ENCODE data around the gene GYPB.
"Not testable (repeated sequence)": the region's sequence is repeated elsewhere in the genome, so short reads cannot be mapped to it uniquely, and the experiment has no call there.

Gene GYPB

GRCh38 chr4:144008602-144009001 lies 10.6 kb downstream of the GYPB start:
- DNase-seq: not testable (repeated sequence)

- not testable (repeated sequence) for DNase-seq
Measured at GRCh38 chr4:144007960-144008359, 11.2 kb downstream of the GYPB start.

DNA sequence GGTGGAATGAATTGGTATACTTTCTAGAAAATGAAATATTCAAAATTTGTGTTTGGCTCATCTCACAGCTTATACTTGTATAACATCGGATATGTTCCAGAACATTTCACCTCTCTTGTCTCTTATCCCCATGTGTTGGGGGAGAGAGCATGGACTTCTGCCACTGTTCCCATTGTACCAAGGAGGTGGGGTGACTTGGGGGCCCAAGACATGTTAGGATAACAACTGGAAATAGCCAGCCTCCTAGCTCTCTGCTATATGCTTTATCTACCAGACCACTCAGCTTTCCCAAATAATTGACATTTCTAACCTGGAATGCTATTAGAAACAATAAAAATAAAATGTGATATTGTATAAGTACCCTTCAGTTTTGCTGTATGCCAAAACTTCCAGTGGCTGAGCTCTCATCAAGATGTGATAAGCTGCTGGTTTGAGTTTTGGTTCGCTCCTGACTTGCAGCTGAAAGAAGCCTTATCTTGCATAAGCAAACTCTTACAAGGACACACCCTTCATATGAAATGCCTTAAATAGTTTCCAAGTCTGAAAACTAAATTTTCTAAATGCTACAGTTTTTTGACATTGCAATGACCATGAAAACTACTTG lies 12.9 kb downstream of the GYPB start:
- DNase-seq: not testable (repeated sequence)

DNA sequence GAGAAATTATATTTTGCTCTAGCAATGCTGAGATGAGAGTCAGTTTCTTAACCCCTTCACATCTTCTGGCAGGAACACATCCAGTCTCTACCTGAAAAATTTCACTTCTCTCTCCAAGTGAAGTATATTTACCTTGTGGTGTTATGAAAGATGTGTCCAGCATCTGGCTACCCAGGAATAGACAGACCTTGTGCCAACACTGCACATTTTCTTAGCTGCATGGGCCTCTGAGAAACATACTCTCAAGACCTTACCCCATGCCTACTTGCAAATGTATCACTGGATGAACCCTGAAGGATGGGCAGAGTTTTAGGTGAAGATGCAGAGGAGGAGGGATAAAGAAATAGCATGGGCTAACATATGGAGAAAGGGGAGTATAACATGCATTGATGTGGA lies 13.6 kb downstream of the GYPB start:
- DNase-seq: not testable (repeated sequence)

DNA sequence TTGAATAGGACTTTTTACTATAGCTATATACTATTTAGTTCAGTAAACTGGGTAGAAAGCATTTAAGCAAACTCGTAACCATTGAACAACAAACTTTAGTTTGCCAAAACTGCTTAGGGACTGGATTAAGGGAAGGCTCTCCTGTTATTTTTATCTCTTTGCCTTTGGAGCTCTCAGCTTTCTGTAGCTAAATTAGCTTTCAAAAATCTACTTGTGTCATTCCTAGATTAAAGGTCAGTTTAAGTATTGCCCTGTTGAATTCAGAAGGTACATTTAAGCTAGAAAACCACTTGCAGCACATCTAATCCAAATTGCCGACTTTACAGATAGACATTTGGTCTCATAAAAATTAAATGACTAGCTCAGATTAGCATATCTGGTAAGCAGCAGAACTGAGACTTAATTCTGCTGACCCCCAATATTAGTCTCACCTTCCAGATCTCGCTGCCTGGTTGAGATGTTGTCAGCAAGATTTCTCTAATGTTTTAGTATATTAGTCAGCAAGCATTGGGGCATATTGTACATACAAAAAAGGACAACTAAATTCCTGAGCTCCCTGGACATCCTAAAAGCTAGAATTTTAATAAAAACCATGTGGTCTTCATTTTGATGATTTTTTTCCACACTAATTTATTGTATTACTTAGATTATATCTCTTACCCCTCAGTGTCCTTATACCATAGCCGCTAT lies 14.2 kb downstream of the GYPB start:
- DNase-seq: not testable (repeated sequence)

- not testable (repeated sequence) for DNase-seq
Measured at GRCh38 chr4:144003890-144004265, 15.3 kb downstream of the GYPB start.

DNA sequence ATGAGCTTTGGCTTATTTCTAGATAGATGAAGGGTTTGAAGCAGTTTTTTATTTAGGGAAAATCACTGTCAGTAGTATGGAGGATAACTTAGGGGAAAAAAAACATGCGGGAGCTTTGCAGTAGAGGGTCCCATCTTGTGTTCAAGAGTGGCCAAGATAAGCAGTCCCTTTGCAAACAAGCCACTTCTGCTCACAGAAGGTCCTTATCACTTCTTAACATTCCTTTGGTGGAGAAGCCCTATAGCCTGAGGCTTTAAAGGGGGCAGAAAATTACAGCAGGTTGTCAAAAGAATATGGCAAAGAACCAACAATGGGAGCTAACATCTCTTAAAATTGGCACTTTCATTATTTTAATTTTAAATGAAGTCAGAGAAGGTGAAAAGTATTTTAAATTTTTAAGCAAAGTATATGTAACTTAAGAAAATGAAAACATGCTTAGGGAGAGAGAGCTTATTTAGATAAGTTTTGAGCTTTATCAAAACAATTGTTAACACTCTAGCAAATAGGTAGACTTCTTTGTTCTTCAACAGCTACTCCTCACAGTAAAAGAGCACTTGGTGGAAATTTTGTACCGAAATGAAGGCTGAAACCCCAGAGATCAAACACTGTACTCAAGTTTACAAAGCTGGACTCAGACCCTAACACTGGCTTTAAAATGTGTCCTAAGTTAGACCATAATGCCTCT lies 15.8 kb downstream of the GYPB start:
- DNase-seq: not testable (repeated sequence)

GRCh38 chr4:144000331-144000995 lies 18.7 kb downstream of the GYPB start:
- not testable (repeated sequence) for DNase-seq

DNA sequence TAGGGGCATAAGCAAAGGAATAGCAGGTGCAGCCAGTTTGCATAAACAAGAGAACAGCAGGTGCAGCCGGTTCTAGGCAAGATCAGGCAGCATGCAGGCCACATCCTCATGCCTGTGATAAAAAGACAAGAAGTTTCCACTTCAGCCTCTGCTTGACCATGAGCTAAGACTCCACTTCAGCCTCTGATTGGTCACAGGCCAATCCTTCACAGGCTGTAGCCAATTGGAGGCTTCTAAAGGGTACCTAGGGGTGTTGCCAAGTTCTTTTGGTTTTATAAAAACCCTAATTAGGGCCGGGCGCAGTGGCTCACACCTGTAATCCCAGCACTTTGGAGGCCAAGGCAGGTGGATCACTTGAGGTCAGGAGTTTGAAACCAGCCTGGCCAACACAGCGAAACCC lies 23.0 kb downstream of the GYPB start:
- DNase-seq: not testable (repeated sequence)

DNA sequence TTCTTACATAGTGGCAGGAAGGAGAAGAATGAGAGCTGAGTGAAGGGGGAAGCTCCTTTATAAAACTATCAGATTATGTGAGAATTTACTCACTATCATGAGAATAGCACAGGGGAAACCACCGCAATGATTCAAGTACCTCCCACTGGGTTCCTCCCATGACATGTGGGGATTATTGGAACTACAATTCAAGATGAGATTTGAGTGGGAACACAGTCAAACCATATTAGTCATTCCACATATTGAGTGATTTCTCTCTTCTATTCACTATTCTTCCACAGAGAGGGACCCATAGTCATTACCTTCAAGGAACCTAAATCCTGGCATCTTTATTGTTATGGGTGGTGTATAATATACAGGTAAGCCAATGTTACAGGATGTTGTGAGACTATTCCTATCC lies 27.4 kb downstream of the GYPB start:
- DNase-seq: not testable (repeated sequence)

DNA sequence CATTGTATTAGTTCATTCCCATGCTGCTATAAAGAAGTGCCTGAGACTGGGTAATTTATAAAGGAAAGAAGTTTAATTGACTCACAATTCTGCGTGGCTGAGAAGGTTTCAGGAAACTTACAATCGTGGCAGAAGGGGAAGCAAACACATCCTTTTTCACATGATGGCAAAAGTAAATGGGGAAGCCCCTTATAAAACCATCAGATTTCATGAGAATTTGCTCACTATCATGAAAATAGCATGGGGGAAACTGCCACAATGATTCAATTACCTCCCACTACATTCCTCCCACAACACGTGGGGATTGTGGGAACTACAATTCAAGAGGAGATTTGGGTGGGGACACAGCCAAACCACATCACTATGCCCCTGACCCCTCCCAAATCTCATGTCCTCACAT lies 28.5 kb downstream of the GYPB start:
- not testable (repeated sequence) for DNase-seq

GRCh38 chr4:143986180-143986579 lies 33.0 kb downstream of the GYPB start:
- no peak for DNase-seq

DNA sequence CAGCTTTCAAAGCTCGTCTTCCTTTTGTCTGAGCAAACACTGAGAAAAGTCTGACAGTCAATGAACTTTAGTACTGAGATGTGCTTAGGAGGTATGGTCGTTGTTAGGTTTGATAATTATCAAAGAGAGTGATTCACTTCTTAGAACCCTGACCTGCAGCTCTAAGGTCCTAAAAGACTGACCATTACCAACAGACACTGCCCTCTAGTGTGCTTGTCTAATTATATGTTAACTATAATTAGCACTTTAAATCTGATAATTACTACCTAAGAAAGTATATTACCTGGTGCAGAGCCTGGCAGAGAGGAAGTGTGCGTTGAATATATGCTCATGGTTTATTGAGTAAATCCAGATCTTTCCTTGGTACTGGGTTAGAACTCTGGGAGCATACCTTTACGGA lies 38.4 kb downstream of the GYPB start:
- DNase-seq: not testable (repeated sequence)

DNA sequence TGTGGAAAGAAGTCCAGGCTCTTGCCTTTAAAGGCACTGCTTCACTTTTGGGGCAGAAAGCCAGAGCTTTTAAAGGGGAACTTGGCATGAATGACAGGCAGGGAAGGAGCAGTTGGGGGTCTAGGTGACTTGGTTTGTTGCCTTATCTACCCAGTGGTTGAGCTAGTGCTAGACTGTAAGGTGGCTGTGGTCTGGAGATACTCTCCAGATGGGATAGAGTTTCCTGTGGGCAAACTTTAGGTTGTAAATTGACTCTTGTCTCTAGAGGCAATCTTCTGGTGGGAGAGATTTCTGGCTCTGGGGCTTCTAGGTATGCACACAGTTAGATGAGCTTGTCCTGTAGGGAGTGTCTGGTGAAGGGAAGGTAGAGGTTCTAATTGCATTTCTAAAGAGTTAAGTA lies 43.7 kb downstream of the GYPB start:
- not testable (repeated sequence) for DNase-seq

GRCh38 chr4:143974021-143974420 lies 45.2 kb downstream of the GYPB start:
- DNase-seq: not testable (repeated sequence)

- DNase-seq: no peak
Measured at GRCh38 chr4:143961075-143961474, 58.1 kb downstream of the GYPB start.

DNA sequence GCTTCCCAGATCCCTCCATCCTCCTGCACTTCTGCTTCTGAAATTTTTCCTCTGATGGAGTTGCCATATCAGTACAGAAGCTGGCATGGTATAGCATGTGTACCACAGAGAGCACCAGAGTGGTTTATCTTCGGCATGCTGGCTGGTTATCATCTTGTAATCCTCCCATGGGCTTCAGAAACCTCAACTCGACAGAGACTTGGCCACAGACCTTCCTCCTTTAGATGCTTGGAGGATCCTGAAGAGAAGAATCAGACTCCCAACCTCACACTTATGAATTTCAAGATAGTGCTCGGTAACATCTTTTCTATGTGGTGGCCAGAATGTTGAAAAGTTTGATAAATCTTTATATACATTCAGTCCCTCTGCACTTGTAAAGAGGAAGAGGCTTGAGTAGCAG lies 63.9 kb downstream of the GYPB start:
- DNase-seq: not testable (repeated sequence)

GRCh38 chr4:143951458-143951972 lies 67.7 kb downstream of the GYPB start:
- not testable (repeated sequence) for DNase-seq

DNA sequence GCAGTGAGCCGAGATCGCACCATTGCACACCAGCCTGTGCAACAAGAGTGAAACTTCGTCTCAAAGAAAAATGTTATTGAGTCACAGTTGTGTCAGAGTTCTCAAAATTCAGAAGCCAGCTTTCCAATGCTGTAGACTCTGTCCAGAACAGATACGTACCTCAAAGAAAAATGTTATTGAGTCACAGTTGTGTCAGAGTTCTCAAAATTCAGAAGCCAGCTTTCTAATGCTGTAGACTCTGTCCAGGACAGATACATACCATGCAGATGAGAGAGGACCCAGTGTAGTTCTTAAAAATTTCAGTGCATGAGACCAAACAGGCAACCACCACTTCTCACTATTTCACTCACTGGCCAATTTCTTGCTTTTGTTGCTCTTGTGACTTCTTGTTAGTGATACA lies 68.2 kb downstream of the GYPB start:
- not testable (repeated sequence) for DNase-seq

DNA sequence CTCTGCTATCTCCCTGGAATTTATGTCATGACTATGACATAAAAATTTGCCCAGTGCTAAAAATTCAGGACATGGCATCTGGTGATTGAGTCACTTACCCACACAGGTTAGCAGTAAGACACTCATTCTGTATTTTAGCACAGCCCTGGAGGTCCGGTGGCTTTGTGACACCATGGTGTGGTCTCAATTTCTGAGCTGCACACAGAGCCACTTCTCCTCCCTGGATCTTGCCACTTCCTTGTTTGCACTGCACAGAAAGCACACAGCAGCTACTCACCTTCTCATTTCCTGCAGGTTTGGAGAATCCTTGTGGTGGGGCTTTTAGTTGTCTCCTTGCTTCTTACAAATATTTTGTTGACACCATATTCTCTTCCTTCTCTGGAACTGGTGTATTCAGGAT lies 69.0 kb downstream of the GYPB start:
- not testable (repeated sequence) for DNase-seq

DNA sequence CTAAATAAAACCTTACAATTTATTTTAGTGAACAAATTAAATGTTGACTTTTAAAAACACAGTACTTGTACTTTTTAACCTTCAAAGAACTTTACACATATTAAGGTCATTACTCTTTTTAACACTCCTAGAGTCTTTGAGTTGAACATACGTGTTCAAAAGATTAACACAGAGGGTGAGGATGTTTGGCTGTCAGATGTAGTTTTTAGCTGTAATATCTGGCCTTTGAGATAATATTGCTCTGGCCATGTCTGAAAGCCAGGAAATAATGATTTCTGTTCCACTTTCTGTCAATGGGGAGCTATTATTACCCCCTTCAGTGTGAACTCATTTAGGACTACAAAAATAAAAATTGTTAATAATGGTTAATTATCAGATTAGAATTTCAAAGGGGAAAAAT lies 71.7 kb downstream of the GYPB start:
- DNase-seq: not testable (repeated sequence)

Measured in activated CD4-positive, alpha-beta T cell treated with anti-CD3 and anti-CD28 coated beads for 4 hours (primary cell).